Kidney glomerular epithelial cell (primary cell): Measurements from ENCODE around the gene PRM2.

ENCODE experiments used
- DNase-seq: peaks from one replicate; lab custom pipeline; 2025; lab: John Stamatoyannopoulos, UW

The PRM2 gene

GRCh38 chr16:11248133-11248532 lies 28.1 kb downstream of the PRM2 start:
- no peak for DNase-seq

GRCh38 chr16:11245988-11246387 lies 30.3 kb downstream of the PRM2 start:
- no peak for DNase-seq

GRCh38 chr16:11245222-11245737 lies 31.0 kb downstream of the PRM2 start:
- DNase-seq = no peak

GRCh38 chr16:11242658-11243057 lies 33.6 kb downstream of the PRM2 start:
- DNase-seq = no peak

- no peak for DNase-seq
Observed at GRCh38 chr16:11241480-11242204, 34.6 kb downstream of the PRM2 start.

- DNase-seq = no peak
Observed at GRCh38 chr16:11240636-11241473, 35.4 kb downstream of the PRM2 start.

GRCh38 chr16:11239644-11240632 lies 36.3 kb downstream of the PRM2 start:
- no peak for DNase-seq

- DNase-seq = no peak
Observed at GRCh38 chr16:11238272-11239202, 37.7 kb downstream of the PRM2 start.

GRCh38 chr16:11236461-11237254 lies 39.6 kb downstream of the PRM2 start:
- no peak for DNase-seq

GRCh38 chr16:11235703-11235991 lies 40.6 kb downstream of the PRM2 start:
- no peak for DNase-seq

GRCh38 chr16:11234884-11235702 lies 41.2 kb downstream of the PRM2 start:
- no peak for DNase-seq

GRCh38 chr16:11233727-11234376 lies 42.4 kb downstream of the PRM2 start:
- no peak for DNase-seq

- no peak for DNase-seq
Observed at GRCh38 chr16:11232852-11233726, 43.2 kb downstream of the PRM2 start.

GRCh38 chr16:11232302-11232851 lies 43.9 kb downstream of the PRM2 start:
- DNase-seq = no peak

GRCh38 chr16:11231367-11231970 lies 44.8 kb downstream of the PRM2 start:
- no peak for DNase-seq

- DNase-seq = no peak
Observed at GRCh38 chr16:11229906-11230305, 46.4 kb downstream of the PRM2 start.

GRCh38 chr16:11229432-11229831 lies 46.8 kb downstream of the PRM2 start:
- DNase-seq = no peak
